GM21576 (cell line): Measurements from ENCODE around the gene C2orf78.

Experiments used
- ATAC-seq: cut with Tn5 transposase; IDR thresholded peaks from one replicate; pipeline ENCODE4 v1.9.1; 2021; ENCODE audit warnings: mild to moderate bottlenecking, moderate library complexity; ENCODE audit not compliant: unreplicated experiment

The C2orf78 gene

DNA sequence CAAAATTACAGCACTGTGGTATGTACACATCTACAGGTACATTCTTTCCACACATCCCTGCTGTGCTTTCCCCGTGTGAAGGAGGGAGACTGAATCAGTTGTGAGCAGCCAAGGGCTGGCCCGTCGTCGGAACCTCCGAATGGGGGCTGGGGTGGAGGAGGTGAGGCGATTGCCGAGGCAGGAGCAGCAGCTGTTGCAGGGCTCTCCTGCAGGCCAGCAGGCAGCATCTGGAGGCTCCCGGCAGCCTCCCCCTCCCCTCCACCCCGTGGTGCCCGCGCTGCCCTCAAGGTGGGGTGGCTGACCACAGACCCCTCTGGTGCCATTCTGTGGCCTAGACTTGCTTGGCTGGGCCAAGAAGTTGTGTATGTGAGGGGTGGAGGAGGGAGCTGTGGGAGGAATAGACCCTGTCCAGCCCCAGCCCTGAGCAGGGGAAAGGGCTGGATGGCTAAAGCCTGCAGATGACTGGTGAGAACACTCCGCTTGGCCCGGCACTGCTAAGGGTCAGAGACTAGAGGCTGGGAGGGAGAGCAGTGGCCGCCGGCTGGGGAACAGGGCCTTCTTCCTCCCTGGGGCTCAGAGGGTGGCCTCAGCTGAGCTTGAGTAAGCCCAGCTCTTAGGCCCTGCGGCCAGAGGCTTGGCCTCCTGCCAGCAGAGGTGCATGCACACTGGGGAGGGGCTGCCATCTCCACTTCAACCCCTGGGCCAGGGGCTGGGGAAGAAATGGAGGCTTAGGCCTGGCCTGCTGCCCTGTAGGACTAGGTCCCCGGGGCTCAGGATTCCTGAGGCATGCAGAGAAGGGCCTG lies 52.4 kb downstream of the C2orf78 start:
- no peak for ATAC-seq

- ATAC-seq = no peak
Measured at GRCh38 chr2:73837847-73838585, 54.0 kb downstream of the C2orf78 start.

DNA sequence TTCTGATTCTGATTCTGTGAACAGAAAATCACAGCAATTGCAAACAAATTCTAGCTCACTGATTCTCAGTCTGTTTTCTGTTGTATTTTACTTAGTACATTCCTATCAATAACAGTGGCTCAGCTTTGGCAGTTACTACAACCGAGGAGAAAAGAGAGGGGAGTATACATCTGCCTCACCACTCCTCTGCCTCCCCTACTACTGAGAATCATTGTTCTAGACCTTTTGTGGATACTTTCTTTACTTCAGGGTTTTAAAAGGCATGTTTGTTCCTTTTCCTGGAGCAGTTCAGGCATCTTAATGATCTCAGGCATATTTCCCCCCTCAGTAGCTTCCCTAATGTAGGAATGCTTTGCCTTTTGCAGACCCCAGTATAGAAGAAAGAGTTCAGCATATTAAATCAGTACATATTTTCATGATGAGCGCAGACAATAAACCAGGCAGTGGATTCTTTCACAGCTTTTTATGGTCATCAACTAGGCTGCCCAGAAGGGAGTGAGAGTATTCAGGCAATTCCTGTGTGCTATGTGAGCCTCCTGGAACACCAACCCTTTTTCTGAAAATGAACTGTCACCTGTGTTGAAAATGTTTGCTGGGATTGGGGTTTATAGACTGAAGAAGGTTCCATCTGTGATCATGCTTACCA lies 55.0 kb downstream of the C2orf78 start:
- no peak for ATAC-seq

GRCh38 chr2:73839653-73840411 lies 55.8 kb downstream of the C2orf78 start:
- no peak for ATAC-seq

- no peak for ATAC-seq
Measured at GRCh38 chr2:73841912-73842738, 58.1 kb downstream of the C2orf78 start.

DNA sequence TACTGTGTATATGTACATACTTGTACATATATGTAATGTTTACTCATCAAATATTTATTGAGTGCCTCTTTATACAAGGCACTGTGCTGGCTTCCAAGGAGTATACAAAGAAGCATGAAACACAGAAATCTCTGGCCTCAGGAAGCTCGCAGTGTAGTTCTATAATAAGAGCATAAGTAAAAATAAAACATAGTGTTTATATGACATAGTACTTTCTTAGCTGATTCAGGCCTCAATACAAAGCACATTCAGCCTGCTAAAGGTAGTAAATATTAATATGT lies 58.7 kb downstream of the C2orf78 start:
- ATAC-seq = no peak

DNA sequence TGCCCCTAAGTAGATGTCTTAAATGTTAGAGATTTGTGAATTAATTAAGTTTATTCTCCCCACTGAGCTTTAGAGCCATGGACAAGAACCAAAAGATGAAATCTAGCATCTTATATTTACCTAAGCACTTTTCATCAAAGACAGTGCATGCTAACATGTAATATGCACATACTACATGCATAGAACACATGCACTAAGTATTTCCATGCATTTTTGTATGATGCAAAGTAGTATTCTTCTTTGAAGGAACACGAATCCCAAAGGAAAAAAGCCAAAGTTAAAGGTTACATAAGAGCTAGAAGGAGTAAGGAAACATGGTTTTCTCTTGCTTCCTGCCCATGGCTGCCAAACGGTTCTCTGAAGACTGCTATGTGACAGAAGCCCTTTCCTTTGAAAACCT lies 60.1 kb downstream of the C2orf78 start:
- no peak for ATAC-seq

- ATAC-seq = no peak
Measured at GRCh38 chr2:73850009-73850408, 66.0 kb downstream of the C2orf78 start.

- no peak for ATAC-seq
Measured at GRCh38 chr2:73851274-73851673, 67.3 kb downstream of the C2orf78 start.

GRCh38 chr2:73852020-73852419 lies 68.0 kb downstream of the C2orf78 start:
- ATAC-seq = no peak

GRCh38 chr2:73855526-73855925 lies 71.5 kb downstream of the C2orf78 start:
- no peak for ATAC-seq

- ATAC-seq = no peak
Measured at GRCh38 chr2:73856214-73856613, 72.2 kb downstream of the C2orf78 start.

DNA sequence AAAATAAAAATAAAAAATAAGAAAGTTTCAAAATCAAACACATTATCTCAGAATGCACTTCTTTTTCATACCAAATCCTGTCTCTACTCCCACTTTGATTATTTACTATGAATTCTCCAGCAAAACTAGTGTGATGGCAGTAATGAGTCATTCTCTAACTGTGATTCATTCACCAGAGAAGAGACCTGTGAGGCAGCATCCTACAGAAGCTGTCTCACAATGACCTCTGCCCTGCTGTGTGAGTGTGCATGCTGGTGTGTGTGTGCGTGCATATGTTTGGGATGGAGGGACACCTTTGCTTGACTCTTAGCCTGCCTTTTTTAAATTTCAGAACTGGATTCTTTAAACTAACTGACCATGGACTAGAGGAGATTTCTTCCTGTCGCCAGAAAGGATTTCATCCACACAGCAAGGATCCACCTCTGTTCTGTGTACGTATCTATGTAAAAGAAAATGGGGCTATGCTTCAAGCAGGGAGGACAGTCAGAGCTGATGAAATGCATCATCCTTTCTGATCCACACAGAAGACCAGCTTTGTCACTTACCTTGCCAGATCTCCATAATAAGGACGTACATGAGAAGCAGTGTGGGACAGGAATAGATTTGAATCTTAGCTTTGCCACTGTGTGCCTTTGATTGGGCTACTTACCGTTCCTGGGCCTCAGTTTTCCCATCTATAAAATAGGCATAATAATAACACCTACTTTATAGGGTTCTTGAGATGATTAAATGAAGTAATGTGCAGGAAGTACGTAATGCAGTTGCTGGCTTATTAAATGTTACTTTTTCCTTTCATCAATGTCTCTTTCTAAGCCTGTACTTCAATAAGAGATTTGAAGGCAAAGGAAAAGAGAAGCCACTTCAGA lies 76.0 kb downstream of the C2orf78 start:
- ATAC-seq = no peak

- ATAC-seq = no peak
Measured at GRCh38 chr2:73862987-73863386, 79.0 kb downstream of the C2orf78 start.
